ENCODE measurements around the gene CYS1. TPM values are rescaled to one million over a fixed set of nuclear protein-coding genes. Genes with fewer than 3 reads are reported as not detected.

Gene CYS1
- total RNA-seq, 1 donor from 2014 or later = 5.4 TPM

Other genes starting within 250 kb of the CYS1 start
- 13.6 to 18.2 TPM (median 15.6 TPM) in 3 replicates for gene TAF1B, start 236.9 kb downstream of the CYS1 start, total RNA-seq
- 0.31 to 0.59 TPM (median 0.42 TPM) in 3 replicates for gene GRHL1, start 128.7 kb downstream of the CYS1 start, total RNA-seq
- gene KLF11, start 36.9 kb downstream of the CYS1 start, total RNA-seq = 10.7 to 16.2 TPM (median 15.2 TPM) in 3 replicates
- gene RRM2, start 42.3 kb upstream of the CYS1 start, total RNA-seq = 25.7 to 48.3 TPM (median 26.0 TPM) in 3 replicates
- gene HPCAL1, start 222.5 kb upstream of the CYS1 start, total RNA-seq = 18.7 to 44.0 TPM (median 19.3 TPM) in 3 replicates

Data from chondrocyte (in vitro differentiated cells).